NK-92 (cell line): ENCODE results near the gene C14orf119.

Experiments
- DNase-seq: peaks from one replicate; lab custom pipeline; 2025; ENCODE audit not compliant: unreplicated experiment; lab: John Stamatoyannopoulos, UW

C14orf119 gene

GRCh38 chr14:23095196-23096108, at the start of gene C14orf119:
TSS of gene C14orf119 (plus strand) at chr14:23095505. CDS start at chr14:23097659, 2,154 bp downstream.
- DNase-seq = no peak

GRCh38 chr14:23047034-23047634, 48.2 kb upstream of the C14orf119 start:
- no peak for DNase-seq

GRCh38 chr14:23047751-23048693, 47.3 kb upstream of the C14orf119 start:
- DNase-seq = no peak

DNA sequence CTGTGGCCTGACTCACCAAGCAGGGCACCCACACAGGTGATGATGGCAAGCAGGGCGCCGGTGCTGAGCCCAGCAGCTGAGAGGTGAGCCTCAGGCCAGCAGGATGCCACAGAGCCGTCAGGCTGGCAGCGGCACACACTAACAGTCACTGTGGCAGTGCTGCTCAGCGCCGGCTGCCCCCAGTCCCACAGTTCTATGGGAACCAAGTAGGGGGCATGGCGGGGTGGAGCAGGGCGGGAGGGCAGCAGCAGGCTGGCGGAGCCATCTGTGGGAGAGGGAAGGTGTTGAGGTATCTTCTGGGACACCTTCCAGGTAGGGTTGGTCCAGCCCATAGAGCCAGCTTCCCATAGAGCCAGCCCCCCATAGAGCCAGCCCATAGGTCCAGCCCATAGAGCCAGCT, 46.3 kb upstream of the C14orf119 start:
- DNase-seq = no peak

GRCh38 chr14:23051141-23052057, 43.9 kb upstream of the C14orf119 start:
- no peak for DNase-seq

DNA sequence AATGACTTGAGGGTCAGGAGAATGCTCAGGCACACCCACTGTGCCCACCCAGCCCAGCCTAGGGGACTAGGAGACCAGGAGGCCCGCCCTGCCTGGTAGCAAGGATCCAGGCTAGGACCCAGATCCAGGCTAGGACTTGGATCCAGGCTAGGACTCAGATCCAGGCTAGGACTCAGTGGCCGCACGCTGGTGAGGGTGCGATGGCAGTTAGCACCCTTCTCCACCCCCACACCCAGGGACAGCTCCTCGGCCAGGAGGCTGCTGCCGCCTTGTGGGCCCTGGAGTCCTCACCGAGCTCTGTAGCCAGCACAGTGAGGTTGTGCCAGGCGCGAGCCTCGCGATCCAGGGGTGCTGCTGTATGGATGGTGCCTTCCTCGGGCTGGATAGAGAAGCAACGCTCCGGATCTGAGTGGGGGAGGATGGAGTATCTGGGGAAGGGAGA, 43.1 kb upstream of the C14orf119 start:
- no peak for DNase-seq

- no peak for DNase-seq
Observed at GRCh38 chr14:23052671-23053070, 42.6 kb upstream of the C14orf119 start.

- DNase-seq = no peak
Observed at GRCh38 chr14:23053426-23053825, 41.9 kb upstream of the C14orf119 start.

DNA sequence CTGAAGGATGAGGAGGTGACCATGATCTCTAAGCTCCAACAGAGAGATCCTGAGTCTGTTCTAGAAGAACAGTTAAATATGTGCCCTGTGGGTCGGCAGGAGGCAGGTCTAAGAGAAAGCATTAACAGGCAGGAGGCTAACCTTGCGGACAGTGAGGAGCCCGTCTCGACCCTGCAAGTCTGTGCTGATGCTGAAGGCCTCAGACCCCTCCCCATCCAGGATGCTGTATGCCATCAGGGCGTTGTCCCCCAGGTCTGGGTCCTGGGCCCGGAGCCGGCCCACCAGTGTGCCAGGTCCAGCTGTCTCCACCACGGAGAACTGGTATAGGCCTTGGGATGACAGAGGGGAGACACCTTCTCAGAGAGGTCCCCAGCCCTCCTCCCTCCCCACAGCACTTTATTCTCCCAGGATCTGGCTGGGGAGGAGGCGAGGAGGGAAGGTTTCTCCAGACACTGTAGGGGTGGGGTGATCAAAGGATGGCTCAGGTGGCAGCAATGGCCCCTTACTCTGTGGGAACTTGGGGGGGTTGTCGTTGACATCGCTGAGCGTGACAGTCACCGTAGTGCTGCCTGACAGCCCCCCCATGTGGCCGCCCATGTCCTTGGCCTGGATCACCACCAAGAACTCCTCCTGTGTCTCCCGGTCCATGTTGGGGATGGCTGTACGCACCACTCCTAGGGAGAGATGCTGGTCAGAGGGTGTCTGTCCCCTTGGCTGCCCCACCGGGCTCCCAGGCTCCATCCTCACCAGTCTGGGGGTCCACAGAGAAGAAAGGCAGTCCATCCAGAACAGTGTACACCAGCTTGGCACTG, 41.1 kb upstream of the C14orf119 start:
- DNase-seq = no peak

- no peak for DNase-seq
Observed at GRCh38 chr14:23055147-23055550, 40.2 kb upstream of the C14orf119 start.

- no peak for DNase-seq
Observed at GRCh38 chr14:23055621-23056144, 39.6 kb upstream of the C14orf119 start.

- DNase-seq = no peak
Observed at GRCh38 chr14:23056145-23056955, 39.0 kb upstream of the C14orf119 start.

DNA sequence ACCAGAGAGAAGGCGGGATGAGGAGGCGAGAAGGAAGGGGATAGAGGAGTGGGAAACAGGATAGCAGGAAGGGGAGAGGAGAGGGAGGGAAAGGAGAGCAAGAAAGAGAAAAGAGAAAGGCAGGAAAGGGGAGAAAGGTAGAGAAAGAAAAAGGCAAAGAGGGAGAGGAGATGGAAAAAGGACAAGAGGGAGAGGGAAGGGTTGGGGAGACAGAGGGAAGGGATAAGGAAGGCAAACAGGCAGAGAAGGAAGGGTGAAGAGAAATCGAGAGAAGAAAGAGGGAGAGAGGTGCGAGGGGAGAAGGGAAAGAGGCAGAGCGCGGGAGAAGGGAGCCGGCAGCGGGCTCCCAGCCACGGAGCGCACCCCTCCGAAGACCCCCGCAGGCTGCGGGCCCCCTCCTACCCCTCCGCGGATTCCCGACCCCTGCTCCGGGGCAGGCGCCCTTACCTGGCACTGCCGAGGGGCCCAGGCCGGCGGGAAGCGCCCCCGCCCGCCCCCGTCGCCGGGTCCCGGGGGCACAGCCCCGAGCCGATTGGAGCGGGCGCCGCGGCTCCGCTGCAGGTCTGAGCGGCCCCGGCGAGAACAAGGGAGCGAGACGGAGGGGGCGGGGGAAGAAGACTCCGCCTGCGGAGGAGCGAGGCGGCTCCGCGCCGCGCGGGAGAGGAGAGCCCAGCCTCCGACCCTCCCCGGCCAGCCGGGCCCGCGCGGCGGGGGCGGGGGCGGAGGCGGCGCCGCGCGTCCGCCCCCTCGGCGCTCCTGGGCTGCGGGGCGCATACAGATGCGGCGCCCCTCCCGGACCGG, 38.1 kb upstream of the C14orf119 start, which contains the start of gene CDH24:
Gene CDH24, minus strand, starts transcription at position 565 of the 801 bp plus-strand sequence. CDS start 1,787 bp downstream, outside the sequence.
- DNase-seq = no peak

- DNase-seq = no peak
Observed at GRCh38 chr14:23057757-23058653, 37.3 kb upstream of the C14orf119 start.

GRCh38 chr14:23058654-23059504, 36.4 kb upstream of the C14orf119 start:
- no peak for DNase-seq
